ENCODE results near the gene DAND5. TPM values are rescaled to one million over a fixed set of nuclear protein-coding genes. Genes with fewer than 3 reads are reported as not detected.

Gene DAND5
- total RNA-seq, 1 donor from 2014 or later = not detected

DNA sequence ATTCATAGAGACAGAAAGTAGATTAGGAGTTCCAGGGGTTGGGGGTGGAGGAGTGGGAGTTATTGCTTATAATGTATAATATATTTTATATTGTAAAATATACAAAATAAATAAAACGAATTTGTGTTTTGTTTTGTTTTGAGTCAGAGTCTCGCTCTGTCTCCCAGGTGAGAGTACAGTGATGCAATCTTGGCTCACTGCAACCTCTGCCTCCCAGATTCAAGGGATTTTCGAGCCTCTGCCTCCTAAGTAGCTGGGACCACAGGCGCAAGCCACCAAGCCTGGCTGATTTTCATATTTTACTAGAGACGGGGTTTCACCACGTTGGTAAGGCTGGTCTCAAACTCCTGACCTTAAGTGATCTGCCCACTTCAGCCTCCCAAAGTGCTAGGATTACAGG lies 9.9 kb upstream of the DAND5 start:
- no peak overlapping the region for H3K4me3 ChIP-seq (ENCODE audit: low read depth, low read length)
- no peaks in the 10 kb centered on the region for H3K27me3 ChIP-seq (ENCODE audit: control insufficient read depth, insufficient read depth, low read length)
- no peak for DNase-seq (ENCODE audit: low read depth)
- TF ChIP-seq, protein P1, sequence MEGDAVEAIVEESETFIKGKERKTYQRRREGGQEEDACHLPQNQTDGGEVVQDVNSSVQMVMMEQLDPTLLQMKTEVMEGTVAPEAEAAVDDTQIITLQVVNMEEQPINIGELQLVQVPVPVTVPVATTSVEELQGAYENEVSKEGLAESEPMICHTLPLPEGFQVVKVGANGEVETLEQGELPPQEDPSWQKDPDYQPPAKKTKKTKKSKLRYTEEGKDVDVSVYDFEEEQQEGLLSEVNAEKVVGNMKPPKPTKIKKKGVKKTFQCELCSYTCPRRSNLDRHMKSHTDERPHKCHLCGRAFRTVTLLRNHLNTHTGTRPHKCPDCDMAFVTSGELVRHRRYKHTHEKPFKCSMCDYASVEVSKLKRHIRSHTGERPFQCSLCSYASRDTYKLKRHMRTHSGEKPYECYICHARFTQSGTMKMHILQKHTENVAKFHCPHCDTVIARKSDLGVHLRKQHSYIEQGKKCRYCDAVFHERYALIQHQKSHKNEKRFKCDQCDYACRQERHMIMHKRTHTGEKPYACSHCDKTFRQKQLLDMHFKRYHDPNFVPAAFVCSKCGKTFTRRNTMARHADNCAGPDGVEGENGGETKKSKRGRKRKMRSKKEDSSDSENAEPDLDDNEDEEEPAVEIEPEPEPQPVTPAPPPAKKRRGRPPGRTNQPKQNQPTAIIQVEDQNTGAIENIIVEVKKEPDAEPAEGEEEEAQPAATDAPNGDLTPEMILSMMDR (IDR thresholded peaks at IDR 0.05; ENCODE audit: insufficient read depth, low read length, poor library complexity, severe bottlenecking) = no peak
- peaks cover 1% of the 10 kb centered on the region for H3K36me3 ChIP-seq (ENCODE audit: control insufficient read depth, insufficient read depth, low read length)

DNA sequence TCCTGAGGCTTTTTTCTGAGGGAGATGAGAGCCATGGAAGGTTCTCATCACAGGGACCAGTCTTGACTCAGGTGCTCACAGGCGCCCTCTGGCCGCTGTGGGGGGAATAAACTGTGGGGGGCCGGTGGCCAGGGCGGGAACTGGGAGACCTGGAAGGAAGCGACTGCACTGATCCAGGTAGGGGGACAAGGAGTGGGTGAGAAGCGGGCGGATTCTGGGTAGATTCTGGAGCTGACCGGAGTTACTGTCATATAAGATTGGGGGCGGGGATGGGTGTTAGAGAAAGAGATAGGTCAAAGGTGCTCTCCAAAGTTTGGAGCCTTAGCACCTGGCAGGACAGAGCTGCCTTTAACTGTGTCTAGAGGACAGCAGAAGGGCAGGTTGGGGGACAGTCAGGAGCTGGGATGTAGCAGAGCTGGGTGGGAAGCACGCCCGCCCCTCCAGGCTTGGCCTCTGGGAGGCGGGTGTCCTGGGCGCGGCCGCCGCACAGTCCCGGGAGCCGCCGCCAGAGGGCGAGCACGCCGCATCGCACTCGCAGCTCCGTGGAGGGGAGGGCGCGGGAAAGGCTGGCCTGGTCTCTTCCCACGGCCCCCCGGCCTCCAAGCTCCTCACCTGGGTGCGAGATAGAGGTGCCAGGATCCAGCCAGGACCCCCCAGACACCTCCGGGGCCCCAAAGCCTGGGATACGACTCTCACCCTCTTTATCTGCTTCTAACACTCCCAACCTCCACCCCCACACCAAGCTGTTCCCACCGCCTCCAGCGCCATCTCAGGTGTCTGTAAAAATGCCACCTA lies 4.2 kb upstream of the DAND5 start:
- TF ChIP-seq, protein P1 (IDR thresholded peaks at IDR 0.05; ENCODE audit: insufficient read depth, low read length, poor library complexity, severe bottlenecking) = peak; percentile 85
- no peaks in the 10 kb centered on the region for H3K27me3 ChIP-seq (ENCODE audit: control insufficient read depth, insufficient read depth, low read length)
- peak overlapping the region; percentile 47 for H3K4me3 ChIP-seq (ENCODE audit: low read depth, low read length)
- H3K36me3 ChIP-seq (ENCODE audit: control insufficient read depth, insufficient read depth, low read length) = no peaks in the 10 kb centered on the region
- no peak for DNase-seq (ENCODE audit: low read depth)

DNA sequence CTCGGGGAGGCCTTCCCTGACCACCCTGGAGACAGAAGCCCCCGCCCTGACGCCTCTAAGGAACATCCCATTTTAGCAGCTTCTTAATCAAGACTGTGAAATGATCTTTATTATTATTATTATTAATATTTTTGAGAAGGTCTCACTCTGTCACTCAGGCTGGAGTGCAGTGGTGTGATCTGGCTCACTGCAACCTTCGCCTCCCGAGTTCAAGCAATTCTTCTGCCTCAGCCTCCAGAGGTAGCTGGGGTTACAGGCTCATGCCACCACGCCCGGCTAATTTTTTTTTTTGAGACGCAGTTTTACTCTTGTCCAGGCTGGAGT lies 3.6 kb upstream of the DAND5 start:
- TF ChIP-seq, protein P1 (IDR thresholded peaks at IDR 0.05; ENCODE audit: insufficient read depth, low read length, poor library complexity, severe bottlenecking) = no peak
- Histone ChIP-seq H3K36me3 (ENCODE audit: control insufficient read depth, insufficient read depth, low read length) (no peaks in the 10 kb centered on the region), H3K27me3 (ENCODE audit: control insufficient read depth, insufficient read depth, low read length) (no peaks in the 10 kb centered on the region), H3K4me3 (ENCODE audit: low read depth, low read length) (no peak overlapping the region)
- no peak for DNase-seq (ENCODE audit: low read depth)

DNA sequence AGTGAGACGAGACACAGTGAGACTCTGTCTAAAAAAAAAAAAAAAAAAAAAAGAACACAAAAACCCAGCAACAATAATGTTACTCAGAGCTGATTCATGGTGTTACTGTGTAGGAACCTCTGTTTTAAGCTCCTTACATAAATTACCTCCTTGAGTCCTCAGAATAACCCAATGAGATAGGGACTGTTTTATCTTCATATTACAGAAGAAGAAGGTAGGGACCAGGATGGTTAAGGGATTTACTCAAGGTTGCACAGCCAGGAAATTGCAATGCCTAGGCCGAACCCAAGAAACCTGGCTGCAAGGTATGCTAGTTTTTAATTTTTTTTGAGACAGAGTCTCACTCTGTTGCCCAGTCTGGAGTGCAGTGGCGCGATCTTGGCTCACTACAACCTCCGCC lies 1.5 kb upstream of the DAND5 start:
- Histone ChIP-seq H3K36me3 (ENCODE audit: control insufficient read depth, insufficient read depth, low read length) (no peaks in the 10 kb centered on the region), H3K27me3 (ENCODE audit: control insufficient read depth, insufficient read depth, low read length) (no peaks in the 10 kb centered on the region), H3K4me3 (ENCODE audit: low read depth, low read length) (no peak overlapping the region)
- DNase-seq (ENCODE audit: low read depth) = no peak
- TF ChIP-seq, protein P1 (IDR thresholded peaks at IDR 0.05; ENCODE audit: insufficient read depth, low read length, poor library complexity, severe bottlenecking) = no peak

DNA sequence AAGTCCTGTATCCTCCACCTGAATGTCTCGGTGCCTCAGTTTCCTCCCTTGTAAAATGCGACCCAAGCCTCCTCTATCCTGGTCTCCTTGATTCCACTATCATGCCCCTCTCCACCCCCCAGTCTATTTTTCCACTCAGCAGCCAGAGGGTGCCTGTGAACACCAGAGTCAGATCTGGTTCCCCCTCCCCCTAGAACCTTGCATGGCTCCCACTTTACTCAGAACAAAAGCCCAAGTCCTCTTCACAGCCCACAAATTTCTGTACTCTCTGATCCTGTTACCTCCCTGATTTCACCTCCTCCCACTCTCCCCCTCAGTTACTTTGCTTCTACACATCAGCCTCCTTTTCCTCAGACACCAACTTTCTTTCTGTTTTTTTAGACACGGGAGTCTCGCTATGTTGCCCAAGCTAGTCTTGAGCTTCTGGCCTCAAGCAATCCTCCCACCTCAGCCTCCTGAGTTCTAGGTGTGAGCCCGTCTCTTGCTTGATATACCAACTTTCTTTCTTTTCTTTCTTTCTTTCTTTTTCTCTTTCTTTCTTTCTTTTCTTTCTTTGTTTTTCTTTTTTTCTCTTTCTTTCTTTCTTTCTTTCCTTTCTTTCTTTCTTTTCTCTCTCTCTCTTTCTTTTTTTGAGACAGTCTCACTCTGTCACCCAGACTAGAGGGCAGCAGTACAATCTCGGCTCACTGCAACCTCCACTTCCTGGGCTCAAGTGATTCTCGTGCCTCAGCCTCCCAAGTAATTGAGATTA lies 869 bp downstream of the DAND5 start:
- Histone ChIP-seq H3K4me3 (ENCODE audit: low read depth, low read length) (no peak overlapping the region), H3K36me3 (ENCODE audit: control insufficient read depth, insufficient read depth, low read length) (no peaks in the 10 kb centered on the region), H3K27me3 (ENCODE audit: control insufficient read depth, insufficient read depth, low read length) (no peaks in the 10 kb centered on the region)
- no peak for DNase-seq (ENCODE audit: low read depth)
- TF ChIP-seq, protein P1 (IDR thresholded peaks at IDR 0.05; ENCODE audit: insufficient read depth, low read length, poor library complexity, severe bottlenecking) = no peak

All from kidney epithelial cell (primary cell).